Daoy (cell line): ENCODE results near the gene IFFO2. TPM values are rescaled to one million over a fixed set of nuclear protein-coding genes. Genes with fewer than 3 reads are reported as not detected.
"Not testable (repeated sequence)": the region's sequence is repeated elsewhere in the genome, so short reads cannot be mapped to it uniquely, and the experiment has no call there.

ENCODE experiments used
- DNase-seq: peaks from one replicate; pipeline ENCODE4 v3.0.0-alpha.2; 2015; ENCODE audit warnings: low read depth
- total RNA-seq: library from RNA; depleted of rRNA; stranded (reverse); fragments of >200 nt; shearing (Covaris generic); gene quantifications from 2 replicates; pipeline ENCODE4 v1.2.3, GENCODE V29; 2014

IFFO2 gene
- total RNA-seq, 1 experiment from 2014 or later: 34.1 TPM

DNA sequence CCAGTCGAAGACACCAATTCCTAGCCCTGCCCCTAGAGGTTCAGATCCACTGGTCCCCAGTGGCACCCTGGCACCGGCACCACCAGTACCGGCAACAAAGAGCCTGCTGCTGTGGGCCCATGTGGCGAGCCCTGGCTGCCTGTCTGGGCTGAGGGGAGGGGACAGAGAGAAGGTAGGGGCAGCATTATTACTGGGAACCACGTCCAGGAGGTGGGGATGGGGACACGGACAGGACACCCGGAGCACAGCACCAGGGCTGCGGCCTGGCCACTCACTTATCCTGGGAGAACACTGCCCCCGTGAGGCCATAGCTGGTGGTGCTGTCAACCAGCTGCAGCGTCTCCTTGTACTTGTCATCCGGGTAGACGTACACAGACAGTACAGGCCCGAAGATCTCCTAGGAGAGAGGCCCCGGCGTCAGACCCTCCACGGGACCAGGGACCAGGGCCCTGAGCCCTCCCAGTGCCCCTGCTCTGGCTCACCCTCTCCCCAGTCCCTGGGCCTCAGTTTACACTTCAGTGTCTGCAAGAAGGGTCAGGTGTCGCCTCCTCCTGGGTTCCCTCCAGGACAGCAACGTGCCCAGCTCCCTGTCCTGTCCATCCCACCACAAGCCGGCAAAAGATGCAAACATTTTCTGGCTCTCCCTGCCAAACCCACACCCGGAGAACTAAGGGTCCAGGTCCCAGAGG, 81.2 kb downstream of the IFFO2 start:
- peak; percentile 87 for DNase-seq

DNA sequence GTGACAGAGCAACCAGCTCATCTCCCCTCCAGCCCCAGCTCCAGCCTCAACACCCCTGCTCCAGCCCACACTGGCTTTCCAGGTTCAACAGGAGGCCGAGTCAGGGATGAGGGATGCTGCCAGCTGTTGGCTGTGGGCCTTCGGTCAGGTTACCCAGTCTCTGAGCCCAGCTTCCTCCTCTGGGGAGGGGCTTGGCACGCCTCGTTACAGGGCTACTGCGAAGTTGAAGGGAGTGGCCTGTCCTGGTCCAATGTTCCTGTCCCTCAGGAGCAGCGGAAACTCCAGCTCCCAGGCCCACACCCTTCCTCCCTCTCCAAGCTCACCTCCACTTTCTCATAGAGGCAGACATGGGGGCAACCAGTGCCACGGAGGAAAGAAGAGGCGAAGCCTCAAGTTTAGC, 81.9 kb downstream of the IFFO2 start:
- DNase-seq: no peak

DNA sequence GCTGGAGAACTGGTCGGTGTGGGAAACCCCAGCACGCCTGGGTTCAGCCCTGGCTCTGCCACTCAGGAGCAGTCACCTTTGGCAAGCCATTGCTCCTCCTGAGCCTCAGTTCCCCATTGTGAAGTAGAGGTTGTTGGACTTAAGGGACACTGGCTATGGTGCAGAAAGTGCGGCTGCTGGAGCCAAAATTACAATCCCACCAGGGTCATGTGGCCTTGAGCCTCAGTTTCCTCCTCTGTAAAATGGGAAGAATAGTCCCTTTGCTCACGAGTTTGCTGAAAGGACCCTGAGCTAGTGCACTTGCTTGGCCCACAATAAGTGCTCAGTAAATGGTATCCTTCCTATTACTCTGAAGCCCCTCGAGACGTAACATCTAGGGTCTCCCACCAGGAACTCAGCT, 82.4 kb downstream of the IFFO2 start:
- DNase-seq: no peak

DNA sequence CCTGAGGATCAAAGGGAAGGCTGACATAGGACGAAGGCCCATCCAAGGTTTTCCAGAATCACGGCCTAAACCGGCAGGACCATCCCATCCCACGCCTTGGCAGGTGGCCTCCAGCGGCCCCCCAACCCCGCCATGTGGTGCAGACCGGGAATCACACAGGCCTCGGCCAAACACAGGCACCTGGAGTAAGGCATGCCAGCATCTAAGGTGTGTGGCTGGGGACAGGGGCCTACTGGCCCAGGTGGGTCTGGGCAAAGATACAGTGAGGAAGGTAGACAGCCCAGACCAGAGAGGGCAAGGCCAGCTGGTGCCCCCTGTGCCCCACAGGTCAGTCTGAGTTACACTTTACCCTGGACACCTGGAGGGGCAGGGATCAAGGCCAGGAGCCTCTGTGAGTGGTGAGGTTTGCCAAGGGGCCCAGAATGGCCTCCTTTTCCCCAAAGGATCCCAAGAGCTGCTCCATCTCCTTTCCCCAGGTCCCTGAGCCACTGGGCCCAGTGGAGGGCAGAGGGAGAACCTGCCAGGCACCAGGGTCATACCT, 84.3 kb downstream of the IFFO2 start:
- no peak for DNase-seq

DNA sequence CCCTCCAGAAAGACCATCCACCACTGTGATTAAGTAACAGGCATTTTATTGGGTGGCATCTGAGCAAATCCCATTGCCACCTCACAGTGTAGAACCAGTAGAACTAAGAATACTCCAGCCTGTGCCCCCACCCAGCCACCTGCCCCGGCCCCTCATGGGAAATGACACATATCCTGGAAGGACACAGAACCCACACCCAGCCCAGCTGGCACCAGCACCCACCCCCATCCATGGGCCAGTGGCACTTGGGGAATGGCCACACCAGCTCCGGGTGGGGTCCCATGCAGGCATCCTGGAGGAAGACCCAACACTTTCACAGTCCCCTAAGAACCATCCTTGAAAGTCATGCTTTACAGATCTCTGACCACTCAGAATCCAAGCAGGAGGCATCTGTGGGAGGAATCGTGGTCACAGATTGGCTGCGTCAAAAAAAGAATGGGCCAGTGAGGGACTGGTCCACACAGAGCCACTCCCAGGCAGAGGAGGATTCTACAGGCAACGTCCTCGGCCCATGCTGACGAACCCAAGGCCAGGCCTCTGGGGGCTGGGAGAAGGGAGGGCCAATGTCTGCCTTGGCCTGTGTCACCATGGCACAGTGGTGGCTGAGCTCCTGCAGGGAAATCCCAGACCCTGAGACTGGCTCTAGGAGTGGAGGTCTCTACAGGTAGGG, 84.9 kb downstream of the IFFO2 start:
- DNase-seq: no peak

DNA sequence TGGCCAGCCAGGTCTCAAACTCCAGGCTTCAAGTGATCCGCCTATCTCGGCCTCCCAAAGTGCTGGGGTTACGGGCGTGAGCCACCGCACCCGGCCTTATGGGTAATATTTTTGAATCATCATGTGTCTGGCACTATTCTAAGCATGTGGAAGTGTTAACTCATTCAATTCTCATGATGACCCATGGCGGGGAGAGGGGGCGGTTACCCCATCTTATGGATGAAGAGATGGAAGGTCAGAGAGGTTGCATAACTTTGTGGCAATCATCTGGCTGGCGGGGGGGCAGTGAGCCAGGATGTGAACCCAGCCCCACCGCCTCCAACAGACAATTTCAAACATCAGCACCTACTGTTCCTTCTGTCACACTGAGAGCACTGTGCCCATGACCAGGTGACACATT, 85.5 kb downstream of the IFFO2 start:
- no peak for DNase-seq

DNA sequence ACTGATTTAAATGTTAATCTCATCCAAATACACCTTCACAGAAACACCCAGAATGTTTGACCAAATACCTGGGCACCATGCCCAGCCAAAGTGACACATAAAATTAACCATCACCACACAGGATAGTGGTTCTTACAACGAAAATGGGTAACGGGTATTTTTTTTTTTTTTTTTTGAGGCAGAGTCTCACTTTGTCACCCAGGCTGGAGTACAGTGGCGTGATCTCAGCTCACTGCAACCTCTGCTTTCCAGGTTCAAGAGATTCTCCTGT, 85.9 kb downstream of the IFFO2 start:
- DNase-seq: not testable (repeated sequence)

DNA sequence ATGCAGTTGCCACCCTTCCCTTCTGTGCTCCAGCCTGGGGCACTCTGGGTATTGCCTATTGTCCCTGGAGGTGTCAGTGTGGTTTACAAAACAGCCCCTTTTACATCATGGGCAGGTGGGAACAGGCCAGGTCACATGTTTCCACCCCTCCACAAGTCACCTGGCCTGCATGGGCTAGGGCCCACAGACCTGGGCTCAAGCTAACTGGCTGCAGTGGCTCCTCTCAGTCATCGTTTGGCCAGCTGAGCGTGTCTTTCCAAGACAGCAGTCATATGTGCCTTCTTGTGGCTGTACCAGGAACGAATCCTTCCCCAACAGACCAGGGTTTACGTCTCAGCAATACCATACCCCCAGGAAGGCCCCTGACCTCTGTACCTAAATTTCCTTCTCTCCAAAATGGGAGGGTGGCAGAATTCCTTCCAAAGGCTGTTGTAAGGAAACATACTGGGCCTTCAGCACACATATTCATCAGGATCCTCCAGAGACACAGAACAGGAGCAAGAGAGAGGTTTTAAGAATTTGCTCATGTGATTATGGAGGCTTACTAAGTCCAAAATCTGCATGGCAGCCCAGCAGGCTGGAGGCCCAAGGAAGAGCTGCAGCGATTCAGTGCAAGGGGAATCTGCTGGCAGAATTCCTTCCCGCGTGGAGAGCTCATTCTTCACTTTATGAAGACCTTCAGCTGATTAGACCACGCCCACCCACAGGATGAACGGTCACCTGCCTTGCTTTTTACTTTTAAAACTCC, 86.5 kb downstream of the IFFO2 start:
- no peak for DNase-seq

DNA sequence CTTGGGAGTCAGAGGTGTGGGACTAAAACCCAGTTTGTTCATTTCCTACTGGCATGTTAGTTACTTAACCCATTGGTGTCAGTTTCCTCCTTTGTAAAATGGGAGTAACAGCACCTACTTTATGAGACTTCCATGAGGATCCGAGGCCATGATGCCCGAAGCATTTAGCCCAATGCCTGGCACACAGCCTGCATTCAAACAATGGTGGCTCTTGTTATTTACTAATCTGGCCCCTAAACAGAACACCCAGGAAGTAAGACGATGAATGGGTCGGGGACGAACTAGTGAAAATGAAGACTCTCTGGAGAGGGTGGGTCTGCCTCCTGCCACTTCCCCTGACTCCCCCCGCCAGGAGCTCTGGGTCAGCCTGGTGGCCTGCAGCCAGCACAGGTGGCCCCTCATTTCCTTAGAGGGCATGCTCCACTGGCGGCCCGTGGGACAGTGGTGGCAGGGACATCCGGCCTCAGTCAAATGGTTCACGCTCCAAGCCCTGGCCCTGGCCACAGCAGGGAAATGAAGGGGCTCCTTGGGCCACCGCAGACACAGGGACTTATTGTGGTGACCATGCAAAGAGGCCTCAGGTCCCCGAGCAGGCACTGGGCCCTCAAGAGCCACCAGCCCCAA, 87.6 kb downstream of the IFFO2 start:
- no peak for DNase-seq

DNA sequence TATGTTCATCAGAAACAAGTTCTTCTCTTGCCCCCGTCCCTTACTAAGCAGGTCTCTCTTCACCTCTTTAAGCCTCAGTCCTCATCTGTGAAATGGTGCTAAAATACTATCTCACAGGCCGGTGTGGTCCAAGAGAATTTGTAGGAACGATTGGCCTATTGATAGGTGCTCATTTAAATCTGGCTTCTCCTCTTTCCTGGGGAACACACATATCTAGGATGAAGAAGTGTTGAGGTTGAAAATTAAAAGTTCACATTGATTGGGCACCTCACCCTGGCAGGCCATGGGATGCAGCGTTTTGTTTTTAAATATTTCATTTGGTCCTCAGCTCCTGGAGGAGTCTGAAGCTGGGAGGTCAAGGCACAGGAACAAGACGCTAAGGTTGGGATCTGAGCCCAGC, 88.1 kb downstream of the IFFO2 start:
- no peak for DNase-seq

DNA sequence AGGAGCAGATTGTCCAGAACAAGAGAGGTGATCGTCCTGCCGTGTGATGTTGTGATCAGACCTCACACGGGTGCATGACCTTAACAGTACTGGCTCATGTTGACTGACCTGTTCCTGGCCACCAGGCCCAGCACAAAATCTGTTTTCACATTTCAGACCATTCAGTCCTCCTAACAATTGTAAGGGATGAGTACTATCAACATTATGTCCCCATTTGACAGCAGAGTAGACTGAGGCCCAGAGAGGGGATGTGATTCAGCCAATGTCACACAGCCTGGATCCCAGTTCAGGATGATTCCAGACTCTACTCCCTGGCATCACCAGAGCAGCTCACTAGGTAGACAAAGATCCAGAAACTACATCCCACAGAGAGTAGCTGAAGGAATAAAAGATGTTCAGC, 89.6 kb downstream of the IFFO2 start:
- no peak for DNase-seq

DNA sequence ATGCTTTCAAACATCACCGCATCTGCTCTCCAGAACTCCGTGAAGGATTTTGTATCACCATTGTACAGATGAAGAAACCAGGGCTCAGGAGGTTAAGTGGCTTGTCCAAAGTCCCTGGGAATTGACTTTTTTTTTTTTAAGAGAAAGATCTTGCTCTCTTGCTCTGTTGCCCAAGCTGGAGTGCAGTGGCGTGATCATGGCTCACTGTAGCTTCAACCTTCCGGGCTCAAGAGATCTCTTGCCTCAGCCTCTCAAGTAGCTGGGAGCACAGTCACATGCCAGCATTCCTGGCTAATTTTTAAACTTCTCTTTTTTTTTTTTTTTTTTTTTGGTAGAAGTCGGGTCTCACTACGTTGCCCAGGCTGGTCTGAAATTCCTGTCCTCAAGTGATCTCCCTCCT, 90.2 kb downstream of the IFFO2 start:
- no peak for DNase-seq

DNA sequence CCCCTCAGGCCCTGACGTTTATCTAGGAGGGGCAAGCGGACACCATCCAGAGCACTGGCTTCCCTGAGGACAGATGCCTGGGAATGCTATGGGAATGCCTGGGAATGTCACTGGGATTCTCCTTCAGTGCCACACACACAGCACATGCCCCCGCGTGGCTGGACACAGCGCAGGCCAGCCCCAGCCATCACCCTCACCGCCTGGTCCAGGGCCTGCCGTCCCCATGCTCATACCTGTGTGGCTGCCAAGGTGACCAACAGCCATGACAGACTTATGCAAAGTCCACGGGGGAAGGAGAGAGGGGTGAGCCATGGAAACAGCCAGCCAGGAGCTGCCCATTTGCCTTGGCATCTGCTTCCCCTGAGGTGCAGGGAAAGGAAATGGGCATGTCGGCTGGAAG, 91.3 kb downstream of the IFFO2 start:
- no peak for DNase-seq

DNA sequence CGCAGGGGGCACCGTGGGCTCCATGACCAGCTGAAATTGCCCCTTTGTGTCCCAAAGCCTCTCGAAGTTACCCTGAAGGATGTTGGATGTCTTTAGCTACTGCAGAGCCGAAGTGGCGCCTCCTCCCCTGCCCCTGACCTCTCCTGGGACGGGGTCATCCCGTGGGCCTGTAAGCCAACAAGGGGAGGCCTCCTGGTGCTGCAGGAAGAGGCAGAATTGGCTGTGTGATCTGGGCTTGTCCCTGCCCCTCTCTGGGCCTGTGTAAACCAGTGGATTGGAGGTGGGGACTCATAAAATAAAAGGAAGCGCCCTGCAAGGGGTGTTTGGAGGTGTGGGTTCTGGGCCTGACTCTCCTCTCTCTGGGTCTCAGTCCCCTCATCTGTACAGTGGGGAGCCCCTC, 94.9 kb downstream of the IFFO2 start:
- DNase-seq: no peak

DNA sequence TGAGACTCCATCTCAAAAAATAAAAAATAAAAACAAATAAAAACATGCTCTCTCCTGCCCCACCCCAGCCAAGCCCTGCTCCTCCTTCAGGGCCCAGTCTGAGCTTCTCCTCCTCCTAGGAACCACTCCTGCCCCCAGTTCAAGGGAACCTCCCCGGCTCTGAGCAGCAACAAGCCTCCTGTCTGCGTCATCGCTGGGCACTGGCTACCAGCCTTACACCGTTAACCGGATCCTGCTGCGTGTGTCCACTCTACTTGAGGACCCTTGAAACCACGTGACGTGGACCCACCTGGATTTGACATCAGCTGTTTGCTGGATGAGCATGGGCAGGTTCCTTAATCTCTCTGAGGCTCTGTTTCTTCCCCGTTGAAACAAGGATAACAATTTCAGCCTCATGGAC, 95.4 kb downstream of the IFFO2 start:
- DNase-seq: no peak

DNA sequence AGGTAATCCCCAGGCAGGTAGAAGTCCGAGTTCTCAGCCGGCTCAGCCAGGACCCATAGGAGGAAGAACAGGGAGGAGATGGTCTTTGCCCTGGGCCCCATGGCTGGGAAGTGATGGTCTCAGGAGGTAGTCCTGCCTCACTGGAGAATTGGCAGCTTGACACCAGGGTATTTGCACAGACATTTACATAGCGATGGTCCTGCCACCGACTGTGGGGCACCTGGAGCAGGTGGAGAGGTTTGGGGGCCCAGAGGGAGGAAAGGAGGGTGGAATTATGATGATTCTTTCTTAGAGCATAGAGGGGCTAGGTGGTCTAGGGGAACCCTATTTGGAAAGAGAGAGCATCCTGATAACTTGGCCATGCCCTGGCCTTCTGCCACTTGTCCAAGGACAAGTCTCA, 96.9 kb downstream of the IFFO2 start, which contains the start of gene TAS1R2:
TAS1R2 (minus strand) TSS at position 101 of the 400 bp plus-strand sequence; CDS start at position 101, 0 bp downstream.
- DNase-seq: no peak

DNA sequence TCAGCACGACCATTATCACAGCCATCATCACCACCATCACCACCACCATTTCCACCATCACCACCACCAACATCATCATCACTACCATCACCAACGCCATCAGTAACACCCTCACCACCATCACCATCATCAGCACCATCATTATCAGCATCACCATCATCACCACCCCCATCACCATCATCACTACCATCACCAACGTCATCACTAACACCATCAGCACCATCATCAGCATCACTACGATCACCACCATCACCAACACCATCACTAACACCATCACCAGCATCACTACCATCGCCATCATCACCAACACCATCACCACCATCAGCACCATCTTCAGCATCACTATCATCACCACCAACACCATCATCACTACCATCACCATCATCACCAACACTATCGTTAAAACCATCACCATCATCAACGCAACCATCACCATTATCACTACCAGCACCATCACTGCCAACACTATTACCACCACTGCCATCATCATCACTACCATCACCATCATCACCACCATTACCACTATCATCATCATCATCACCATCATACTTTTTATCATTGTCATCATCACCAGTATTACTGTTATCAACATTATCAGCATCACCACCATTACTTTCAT, 98.3 kb downstream of the IFFO2 start:
- no peak for DNase-seq

DNA sequence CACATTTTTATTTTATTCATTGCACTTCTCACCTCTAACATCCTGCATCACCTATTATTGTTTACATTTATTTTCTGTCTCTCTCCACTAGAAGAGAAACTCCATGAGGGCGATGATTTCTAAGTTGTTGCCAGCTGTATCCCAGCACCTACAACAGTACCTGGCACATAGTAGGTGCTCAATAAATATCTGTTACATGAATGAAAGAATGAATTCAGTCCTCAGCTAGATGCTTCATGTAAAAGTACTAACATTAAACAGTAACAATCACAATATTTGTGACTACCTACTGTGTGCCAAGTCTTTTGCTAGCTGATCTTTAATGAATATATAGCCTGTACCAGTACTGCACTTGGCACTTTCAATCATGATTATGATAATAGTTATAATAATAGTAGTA, 100.0 kb downstream of the IFFO2 start:
- DNase-seq: no peak

DNA sequence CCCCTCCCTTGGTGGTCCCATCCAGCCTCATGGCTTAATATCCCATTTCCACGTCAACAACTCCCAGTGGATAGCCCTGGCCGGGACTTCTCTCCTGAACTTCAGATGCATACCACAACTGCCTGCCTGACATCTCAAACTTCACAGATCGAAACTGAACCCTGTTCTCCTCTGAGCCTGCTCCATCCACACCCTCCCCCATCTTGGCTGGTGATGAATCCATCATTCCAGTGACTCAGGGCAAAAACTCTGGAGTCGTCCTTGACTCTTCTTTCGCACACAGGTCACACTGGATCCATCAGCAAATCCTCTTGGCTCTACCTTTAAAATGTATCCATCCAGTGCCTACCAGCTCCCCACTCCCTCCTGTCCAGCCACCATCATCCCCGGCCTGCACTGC, 100.9 kb downstream of the IFFO2 start:
- no peak for DNase-seq

DNA sequence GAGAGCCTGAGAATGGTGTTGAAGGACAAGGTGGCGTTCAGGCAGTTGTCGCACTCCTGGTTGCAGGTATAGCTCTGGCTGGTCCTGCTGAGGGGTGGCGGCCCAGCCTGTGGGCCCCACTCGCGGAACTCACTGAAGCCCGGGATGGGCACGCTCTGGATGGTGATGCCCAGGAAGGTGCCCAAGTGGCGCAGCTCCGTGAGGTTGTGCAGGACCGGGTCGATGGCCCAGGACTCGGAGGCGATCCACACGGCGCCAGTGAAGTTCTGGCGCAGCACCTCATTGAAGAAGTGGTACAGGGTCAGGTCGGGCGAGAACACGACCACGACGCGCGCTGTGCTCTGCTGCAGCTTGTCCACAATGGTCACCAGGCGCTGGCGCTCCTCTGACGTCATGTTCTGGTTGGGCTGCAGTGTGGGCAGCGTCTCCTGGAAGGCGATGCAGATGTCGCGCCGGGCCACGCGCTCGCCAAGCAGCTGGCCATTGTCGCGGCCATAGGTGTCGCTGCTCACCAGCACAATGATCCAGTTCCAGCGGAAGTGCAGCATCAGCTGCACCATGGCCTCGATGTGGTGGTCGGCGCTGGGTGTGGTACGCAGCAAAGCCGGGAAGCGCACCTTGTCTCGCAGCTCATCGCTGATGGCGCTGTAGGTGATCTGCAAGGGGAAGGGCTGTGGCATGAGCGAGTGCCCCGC, 102.0 kb downstream of the IFFO2 start:
- no peak for DNase-seq
